Measurements from ENCODE around the gene PARN. TPM values are rescaled to one million over a fixed set of nuclear protein-coding genes. Genes with fewer than 3 reads are reported as not detected.

Gene PARN
- total RNA-seq, 6 experiments from 2014 or later = 12.1 to 28.0 (median 15.6) TPM

GRCh38 chr16:14658063-14658462 lies 28.0 kb upstream of the PARN start:
- DNase-seq (no peak), ATAC-seq (no peak)
- Histone ChIP-seq H3K4me1 (no peaks in the 10 kb centered on the region), H3K27me3 (no peaks in the 10 kb centered on the region), H3K4me3 (no peak overlapping the region), H3K36me3 (peaks cover 3 to 52% (median 20%) of the 10 kb centered on the region in 4 donors), H3K9me3 (no peaks in the 10 kb centered on the region), H3K27ac (no peak overlapping the region)
- 50% methylated on average over 1 of the region's 2 CpGs for WGBS (ENCODE audit: insufficient coverage, low coverage, low lambda C conversion rate, missing lambda C conversion rate)
- intact Hi-C loops (cut with DNase I) = no loop called here
- TF ChIP-seq POLR2A (IDR thresholded peaks at IDR 0.05) = no peak
- TF ChIP-seq CTCF (IDR thresholded peaks at IDR 0.05) = no peak

GRCh38 chr16:14652726-14653125 lies 22.7 kb upstream of the PARN start:
- ATAC-seq (no peak), DNase-seq (no peak)
- peaks cover 3 to 70% (median 30%) of the 10 kb centered on the region in 4 donors for H3K36me3 ChIP-seq
- H3K9me3 ChIP-seq = no peaks in the 10 kb centered on the region
- 87% methylated on average over 2 of the region's 2 CpGs for WGBS (ENCODE audit: insufficient coverage, low coverage, low lambda C conversion rate, missing lambda C conversion rate)
- no peaks in the 10 kb centered on the region for H3K4me1 ChIP-seq
- H3K27ac ChIP-seq = no peak overlapping the region
- TF ChIP-seq CTCF (IDR thresholded peaks at IDR 0.05) (no peak), POLR2A (IDR thresholded peaks at IDR 0.05) (no peak)
- H3K4me3 ChIP-seq = no peak overlapping the region
- intact Hi-C loops (cut with DNase I) = no loop called here
- H3K27me3 ChIP-seq = no peaks in the 10 kb centered on the region

- ATAC-seq = no peak
- H3K27ac ChIP-seq = no peak overlapping the region
- H3K4me1 ChIP-seq = no peaks in the 10 kb centered on the region
- TF ChIP-seq CTCF (IDR thresholded peaks at IDR 0.05) = no peak
- TF ChIP-seq POLR2A (IDR thresholded peaks at IDR 0.05) = no peak
- DNase-seq = no peak
- H3K4me3 ChIP-seq = no peak overlapping the region
- 80% methylated on average over 6 of the region's 6 CpGs for WGBS (ENCODE audit: insufficient coverage, low coverage, low lambda C conversion rate, missing lambda C conversion rate)
- intact Hi-C loops (cut with DNase I) = no loop called here
- no peaks in the 10 kb centered on the region for H3K9me3 ChIP-seq
- H3K36me3 ChIP-seq = peaks cover 0 to 74% (median 35%) of the 10 kb centered on the region in 4 donors
- no peaks in the 10 kb centered on the region for H3K27me3 ChIP-seq
Observed at GRCh38 chr16:14650629-14651028, 20.6 kb upstream of the PARN start.

- H3K4me3 ChIP-seq = no peak overlapping the region
- no peaks in the 10 kb centered on the region for H3K9me3 ChIP-seq
- no peak for DNase-seq
- H3K36me3 ChIP-seq = peaks cover 0 to 76% (median 39%) of the 10 kb centered on the region in 4 donors
- intact Hi-C loops (cut with DNase I) = no loop called here
- H3K27ac ChIP-seq = no peak overlapping the region
- TF ChIP-seq CTCF (IDR thresholded peaks at IDR 0.05) (no peak), POLR2A (IDR thresholded peaks at IDR 0.05) (no peak)
- no peak for ATAC-seq
- 94% methylated on average over 9 of the region's 10 CpGs for WGBS (ENCODE audit: insufficient coverage, low coverage, low lambda C conversion rate, missing lambda C conversion rate)
- no peaks in the 10 kb centered on the region for H3K4me1 ChIP-seq
- no peaks in the 10 kb centered on the region for H3K27me3 ChIP-seq
Observed at GRCh38 chr16:14649816-14650215, 19.8 kb upstream of the PARN start.

GRCh38 chr16:14641926-14642325 lies 11.9 kb upstream of the PARN start:
- H3K4me1 ChIP-seq = no peaks in the 10 kb centered on the region
- no peaks in the 10 kb centered on the region for H3K9me3 ChIP-seq
- intact Hi-C loops (cut with DNase I) = no loop called here
- DNase-seq (no peak), ATAC-seq (no peak)
- 93% methylated on average over 5 of the region's 7 CpGs for WGBS (ENCODE audit: insufficient coverage, low coverage, low lambda C conversion rate, missing lambda C conversion rate)
- no peak overlapping the region for H3K4me3 ChIP-seq
- no peak for TF ChIP-seq POLR2A (IDR thresholded peaks at IDR 0.05)
- TF ChIP-seq CTCF (IDR thresholded peaks at IDR 0.05) = no peak
- no peak overlapping the region for H3K27ac ChIP-seq
- H3K27me3 ChIP-seq = no peaks in the 10 kb centered on the region
- peaks cover 0 to 36% (median 14%) of the 10 kb centered on the region in 4 donors for H3K36me3 ChIP-seq

All from right lobe of liver (tissue), 6 donors.